GM10266 (cell line): ENCODE results near the gene SYTL5.

Experiments used
- DNase-seq: peaks from one replicate; pipeline ENCODE4 v3.0.0; 2012; ENCODE audit errors: extremely low spot score
- CTCF ChIP-seq: IDR thresholded peaks from 2 replicates; pipeline ENCODE4 v1.5.1; 2012; ENCODE audit warnings: mild to moderate bottlenecking, low read depth; ENCODE audit not compliant: control insufficient read depth, insufficient read depth; ENCODE audit errors: missing control alignments

The SYTL5 gene

GRCh38 chrX:38172596-38172995 is 166.2 kb downstream of the SYTL5 start:
- TF ChIP-seq CTCF = no peak
- DNase-seq = no peak

- TF ChIP-seq CTCF = peak; percentile 48
- DNase-seq = peak; percentile 5
Measured at GRCh38 chrX:38175139-38175538, 168.8 kb downstream of the SYTL5 start.

GRCh38 chrX:38178396-38178795 is 172.0 kb downstream of the SYTL5 start:
- TF ChIP-seq CTCF = no peak
- no peak for DNase-seq
